SJCRH30 (cell line): ENCODE data around the gene CD300LB. TPM values are rescaled to one million over a fixed set of nuclear protein-coding genes. Genes with fewer than 3 reads are reported as not detected.
A peak's percentile ranks its signal among the peaks of the same experiment; 100 is the strongest.
"Not testable (repeated sequence)": the region's sequence is repeated elsewhere in the genome, so short reads cannot be mapped to it uniquely, and the experiment has no call there.

Experiments
- DNase-seq, 2 experiments: peaks; one replicate each; pipeline ENCODE4 v3.0.0-alpha.2; 2015 to 2020
- H3K27ac ChIP-seq: fragments of 250-450 bp; sonication (Bioruptor Pico); 2 replicates; pipeline ENCODE4 v1.5.1; 2020; ENCODE audit warnings: mild to moderate bottlenecking, moderate library complexity
- H3K27me3 ChIP-seq: fragments of 250-450 bp; sonication (Bioruptor Pico); 2 replicates; pipeline ENCODE4 v1.5.1; 2020; ENCODE audit warnings: mild to moderate bottlenecking, moderate library complexity
- H3K36me3 ChIP-seq: fragments of 250-450 bp; sonication (Bioruptor Pico); 2 replicates; pipeline ENCODE4 v1.5.1; 2020; ENCODE audit warnings: mild to moderate bottlenecking, moderate library complexity
- H3K4me1 ChIP-seq: fragments of 250-450 bp; sonication (Bioruptor Pico); 2 replicates; pipeline ENCODE4 v1.5.1; 2020; ENCODE audit warnings: mild to moderate bottlenecking, moderate library complexity
- H3K4me3 ChIP-seq: fragments of 250-450 bp; sonication (Bioruptor Pico); 2 replicates; pipeline ENCODE4 v1.5.1; 2020; ENCODE audit warnings: mild to moderate bottlenecking, moderate library complexity
- H3K9me3 ChIP-seq: fragments of 250-450 bp; sonication (Bioruptor Pico); replicated peaks from 2 replicates; pipeline ENCODE4 v1.5.1; 2020; ENCODE audit warnings: mild to moderate bottlenecking, moderate library complexity
- total RNA-seq: library from RNA; depleted of rRNA; stranded (reverse); fragments of >200 nt; shearing (Covaris generic); gene quantifications from 2 replicates; pipeline ENCODE4 v1.2.3, GENCODE V29; 2014

The CD300LB gene
- total RNA-seq, 1 experiment from 2014 or later = not detected

GRCh38 chr17:74508156-74508555, 23.1 kb downstream of the CD300LB start:
- H3K27me3 ChIP-seq = peaks cover 3% of the 10 kb centered on the region
- DNase-seq = no peak
- 0 out of 2 replicates have a peak, but pooled peaks cover 3% of the 10 kb centered on the region for H3K9me3 ChIP-seq
- no peak overlapping the region for H3K4me3 ChIP-seq
- H3K4me1 ChIP-seq = no peaks in the 10 kb centered on the region
- no peak overlapping the region for H3K27ac ChIP-seq
- no peaks in the 10 kb centered on the region for H3K36me3 ChIP-seq

- not testable (repeated sequence) for H3K36me3 ChIP-seq, H3K9me3 ChIP-seq, DNase-seq, H3K27ac ChIP-seq, H3K4me3 ChIP-seq, H3K4me1 ChIP-seq
- H3K27me3 ChIP-seq = peaks cover 13% of the 10 kb centered on the region
Observed at GRCh38 chr17:74503949-74504348, 27.3 kb downstream of the CD300LB start.

GRCh38 chr17:74502861-74503260, 28.4 kb downstream of the CD300LB start:
- H3K9me3 ChIP-seq = 0 out of 2 replicates have a peak, but pooled peaks cover under 1% of the 10 kb centered on the region
- no peak for DNase-seq
- H3K36me3 ChIP-seq = no peaks in the 10 kb centered on the region
- no peaks in the 10 kb centered on the region for H3K4me1 ChIP-seq
- H3K4me3 ChIP-seq = no peak overlapping the region
- no peak overlapping the region for H3K27ac ChIP-seq
- peaks cover 13% of the 10 kb centered on the region for H3K27me3 ChIP-seq

- Histone ChIP-seq H3K27me3 (peaks cover 10% of the 10 kb centered on the region), H3K4me3 (no peak overlapping the region), H3K9me3 (no peaks in the 10 kb centered on the region), H3K27ac (no peak overlapping the region), H3K4me1 (no peaks in the 10 kb centered on the region), H3K36me3 (no peaks in the 10 kb centered on the region)
- no peak for DNase-seq
Observed at GRCh38 chr17:74499992-74500391, 31.3 kb downstream of the CD300LB start.

GRCh38 chr17:74497471-74497870, 33.8 kb downstream of the CD300LB start:
- Histone ChIP-seq H3K36me3 (no peaks in the 10 kb centered on the region), H3K4me3 (no peak overlapping the region), H3K27ac (no peak overlapping the region), H3K27me3 (peaks cover 3% of the 10 kb centered on the region), H3K4me1 (no peaks in the 10 kb centered on the region), H3K9me3 (no peaks in the 10 kb centered on the region)
- DNase-seq = no peak

- DNase-seq = peak; percentile 60 to 82
- Histone ChIP-seq H3K27ac (no peak overlapping the region), H3K4me1 (no peaks in the 10 kb centered on the region), H3K9me3 (no peaks in the 10 kb centered on the region), H3K4me3 (no peak overlapping the region), H3K36me3 (no peaks in the 10 kb centered on the region), H3K27me3 (peaks cover 8% of the 10 kb centered on the region)
Observed at GRCh38 chr17:74493331-74493833, 37.9 kb downstream of the CD300LB start.

GRCh38 chr17:74491626-74492025, 39.6 kb downstream of the CD300LB start:
- H3K4me3 ChIP-seq = no peak overlapping the region
- H3K36me3 ChIP-seq = no peaks in the 10 kb centered on the region
- DNase-seq = no peak
- no peak overlapping the region for H3K27ac ChIP-seq
- H3K9me3 ChIP-seq = no peaks in the 10 kb centered on the region
- peaks cover 10% of the 10 kb centered on the region; the same call in 1 of the 2 replicates for H3K27me3 ChIP-seq
- H3K4me1 ChIP-seq = no peaks in the 10 kb centered on the region

- H3K36me3 ChIP-seq = no peaks in the 10 kb centered on the region
- H3K27me3 ChIP-seq = peaks cover 17% of the 10 kb centered on the region
- no peaks in the 10 kb centered on the region for H3K9me3 ChIP-seq
- no peak overlapping the region for H3K27ac ChIP-seq
- H3K4me3 ChIP-seq = no peak overlapping the region
- H3K4me1 ChIP-seq = no peaks in the 10 kb centered on the region
- DNase-seq = no peak
Observed at GRCh38 chr17:74490716-74491115, 40.6 kb downstream of the CD300LB start.

- DNase-seq, H3K4me3 ChIP-seq, H3K27ac ChIP-seq, H3K36me3 ChIP-seq, H3K9me3 ChIP-seq, H3K4me1 ChIP-seq: not testable (repeated sequence)
- H3K27me3 ChIP-seq = peaks cover 19% of the 10 kb centered on the region
Observed at GRCh38 chr17:74488276-74488675, 43.0 kb downstream of the CD300LB start.

- DNase-seq = no peak
- H3K27me3 ChIP-seq = peaks cover 35% of the 10 kb centered on the region
- H3K9me3 ChIP-seq = no peaks in the 10 kb centered on the region
- no peaks in the 10 kb centered on the region for H3K36me3 ChIP-seq
- H3K4me1 ChIP-seq = no peaks in the 10 kb centered on the region
- H3K4me3 ChIP-seq = no peak overlapping the region
- H3K27ac ChIP-seq = no peak overlapping the region
Observed at GRCh38 chr17:74485841-74486240, 45.4 kb downstream of the CD300LB start.

- no peaks in the 10 kb centered on the region for H3K9me3 ChIP-seq
- DNase-seq = no peak
Observed at GRCh38 chr17:74485022-74485743, 46.1 kb downstream of the CD300LB start.

GRCh38 chr17:74484066-74484465, 47.2 kb downstream of the CD300LB start:
- H3K4me3 ChIP-seq = no peak overlapping the region
- H3K4me1 ChIP-seq = no peaks in the 10 kb centered on the region
- H3K27ac ChIP-seq = no peak overlapping the region
- no peaks in the 10 kb centered on the region for H3K9me3 ChIP-seq
- H3K27me3 ChIP-seq = peaks cover 37% of the 10 kb centered on the region
- no peaks in the 10 kb centered on the region for H3K36me3 ChIP-seq
- no peak for DNase-seq

More at GRCh38 chr17:74485022-74485743, 46.1 kb downstream of the CD300LB start:
- Histone ChIP-seq H3K36me3 (no peaks in the 10 kb centered on the region), H3K27me3 (peaks cover 35% of the 10 kb centered on the region), H3K4me1 (no peaks in the 10 kb centered on the region), H3K4me3 (no peak overlapping the region), H3K27ac (no peak overlapping the region)

- no peaks in the 10 kb centered on the region for H3K36me3 ChIP-seq
- H3K9me3 ChIP-seq = 0 out of 2 replicates have a peak, but pooled peaks cover 3% of the 10 kb centered on the region
- H3K4me3 ChIP-seq = no peak overlapping the region
- peaks cover 35% of the 10 kb centered on the region for H3K27me3 ChIP-seq
- no peak for DNase-seq
- H3K27ac ChIP-seq = no peak overlapping the region
- no peaks in the 10 kb centered on the region for H3K4me1 ChIP-seq
Observed at GRCh38 chr17:74481621-74482020, 49.7 kb downstream of the CD300LB start.

- DNase-seq = no peak
- H3K9me3 ChIP-seq = peaks cover 13% of the 10 kb centered on the region
- no peak overlapping the region for H3K4me3 ChIP-seq
- peaks cover 26% of the 10 kb centered on the region for H3K27me3 ChIP-seq
- no peak overlapping the region for H3K27ac ChIP-seq
- H3K36me3 ChIP-seq = no peaks in the 10 kb centered on the region
- no peaks in the 10 kb centered on the region for H3K4me1 ChIP-seq
Observed at GRCh38 chr17:74480290-74480689, 51.0 kb downstream of the CD300LB start.

- Histone ChIP-seq H3K9me3 (peaks cover 13% of the 10 kb centered on the region), H3K4me3 (no peak overlapping the region), H3K27me3 (peaks cover 26% of the 10 kb centered on the region), H3K4me1 (no peaks in the 10 kb centered on the region), H3K36me3 (no peaks in the 10 kb centered on the region), H3K27ac (no peak overlapping the region)
- no peak for DNase-seq
Observed at GRCh38 chr17:74478420-74479100, 52.7 kb downstream of the CD300LB start.
